GM23338 (cell line): ENCODE measurements around the gene KCNMB2. TPM values are rescaled to one million over a fixed set of nuclear protein-coding genes. Genes with fewer than 3 reads are reported as not detected.

Source experiments
- ATAC-seq: fragments of 200-7000 bp; cut with Tn5 transposase; 3 replicates; pipeline ENCODE4 v1.9.1; 2020
- DNase-seq: peaks from one replicate; pipeline ENCODE4 v3.0.0-alpha.2; 2015; ENCODE audit warnings: low spot score
- H2AFZ ChIP-seq: fragments of 200-600 bp; sonication (generic); 2 replicates; pipeline ENCODE4 v1.8.0; 2016; ENCODE audit warnings: antibody characterized with exemption, mild to moderate bottlenecking, moderate library complexity
- H3F3A ChIP-seq: fragments of 200-600 bp; sonication (generic); replicated peaks from 2 replicates; pipeline ENCODE4 v1.8.0; 2017; ENCODE audit warnings: antibody characterized with exemption, mixed run types, low read depth
- H3K27ac ChIP-seq: fragments of 200-600 bp; sonication (generic); 2 replicates; pipeline ENCODE4 v1.6.1; 2016; ENCODE audit warnings: low read depth
- H3K27me3 ChIP-seq: fragments of 200-600 bp; sonication (generic); 2 replicates; pipeline ENCODE4 v1.8.0; 2016; ENCODE audit warnings: mild to moderate bottlenecking, mixed run types, moderate library complexity; ENCODE audit not compliant: insufficient read depth
- H3K36me3 ChIP-seq: fragments of 200-600 bp; sonication (generic); 2 replicates; pipeline ENCODE4 v1.8.0; 2016; ENCODE audit warnings: mild to moderate bottlenecking; ENCODE audit not compliant: insufficient read depth
- H3K4me1 ChIP-seq: fragments of 200-600 bp; sonication (generic); 2 replicates; pipeline ENCODE4 v1.8.0; 2016; ENCODE audit warnings: mild to moderate bottlenecking, moderate library complexity; ENCODE audit not compliant: insufficient read depth
- H3K4me2 ChIP-seq: fragments of 200-600 bp; sonication (generic); 2 replicates; pipeline ENCODE4 v1.7.1; 2017; ENCODE audit warnings: mixed run types
- H3K4me3 ChIP-seq: fragments of 200-600 bp; sonication (generic); 2 replicates; pipeline ENCODE4 v1.6.1; 2016; ENCODE audit warnings: mixed run types
- H3K79me2 ChIP-seq: fragments of 200-600 bp; sonication (generic); replicated peaks from 2 replicates; pipeline ENCODE4 v1.8.0; 2017; ENCODE audit warnings: mild to moderate bottlenecking; ENCODE audit not compliant: insufficient read depth
- H3K9me2 ChIP-seq: fragments of 200-600 bp; sonication (generic); 2 replicates; pipeline ENCODE4 v1.8.0; 2017; ENCODE audit not compliant: insufficient read depth
- H4K20me1 ChIP-seq: fragments of 200-600 bp; sonication (generic); replicated peaks from 2 replicates; pipeline ENCODE4 v1.8.0; 2017; ENCODE audit warnings: mild to moderate bottlenecking; ENCODE audit not compliant: insufficient read depth
- H3K27ac Mint-ChIP-seq: 2 replicates; pipeline ENCODE4 v1.8.0; 2020; ENCODE audit warnings: inconsistent platforms, mild to moderate bottlenecking, moderate library complexity, mixed read lengths
- H3K27me3 Mint-ChIP-seq: 3 replicates; pipeline ENCODE4 v1.8.0; 2022; ENCODE audit warnings: low read depth, mild to moderate bottlenecking, moderate library complexity, mixed read lengths, inconsistent platforms; ENCODE audit not compliant: insufficient read depth, poor library complexity
- H3K36me3 Mint-ChIP-seq: 3 replicates; pipeline ENCODE4 v1.8.0; 2021; ENCODE audit warnings: low read depth, mild to moderate bottlenecking, inconsistent platforms, moderate library complexity, mixed read lengths
- H3K4me1 Mint-ChIP-seq: 3 replicates; pipeline ENCODE4 v1.8.0; 2020; ENCODE audit warnings: mild to moderate bottlenecking, inconsistent platforms, mixed read lengths
- H3K4me3 Mint-ChIP-seq: 3 replicates; pipeline ENCODE4 v1.8.0; 2021; ENCODE audit warnings: moderate library complexity, mild to moderate bottlenecking, inconsistent platforms, mixed read lengths
- H3K9me3 Mint-ChIP-seq: 3 replicates; pipeline ENCODE4 v1.8.0; 2020; ENCODE audit warnings: moderate library complexity, mild to moderate bottlenecking, inconsistent platforms, mixed read lengths
- EZH2 ChIP-seq: fragments of 200-600 bp; sonication (generic); IDR thresholded peaks from one replicate; pipeline ENCODE4 v1.8.0; 2017; ENCODE audit warnings: antibody characterized with exemption, mild to moderate bottlenecking, low read depth; ENCODE audit not compliant: unreplicated experiment
- NANOG ChIP-seq: IDR thresholded peaks from 2 replicates; pipeline ENCODE4 v1.6.1; 2016; ENCODE audit warnings: antibody characterized with exemption, borderline replicate concordance
- POLR2AphosphoS5 ChIP-seq: IDR thresholded peaks from 2 replicates; pipeline ENCODE4 v1.6.1; 2016; ENCODE audit warnings: antibody characterized with exemption, low read depth
- ZNF114 ChIP-seq: fragments of 250-450 bp; sonication (Bioruptor Pico); IDR thresholded peaks from 2 replicates; pipeline ENCODE4 v1.5.0; 2020; ENCODE audit warnings: mild to moderate bottlenecking, moderate library complexity
- ZNF331 ChIP-seq: fragments of 250-450 bp; sonication (Bioruptor Pico); IDR thresholded peaks from 2 replicates; pipeline ENCODE4 v1.5.0; 2020; ENCODE audit warnings: low read depth, mild to moderate bottlenecking, moderate library complexity
- polyA plus RNA-seq: library from polyadenylated mRNA; unstranded; fragments of >200 nt; fragmentation: Nextera tagmentation; extraction: Ambion mirVana; gene quantifications from 2 replicates; pipeline ENCODE4 v1.2.1, GENCODE V29; 2016
- total RNA-seq: library from RNA; depleted of rRNA; stranded (reverse); fragments of >200 nt; shearing (Covaris generic); gene quantifications from 2 replicates; pipeline ENCODE4 v1.2.3, GENCODE V29; 2014
- TF ChIP-seq, protein P1 (sequence below): fragments of 250-450 bp; sonication (Bioruptor Pico); IDR thresholded peaks from 2 replicates; pipeline ENCODE4 v1.5.0; 2020; ENCODE audit warnings: mild to moderate bottlenecking, moderate library complexity
- TF ChIP-seq, protein P2 (sequence below): IDR thresholded peaks from one replicate; pipeline ENCODE4 v1.6.1; 2018; ENCODE audit warnings: antibody characterized with exemption; ENCODE audit not compliant: unreplicated experiment
- TF ChIP-seq, protein P3 (sequence below): IDR thresholded peaks from 2 replicates; pipeline ENCODE4 v1.6.1; 2016; ENCODE audit warnings: antibody characterized with exemption
- TF ChIP-seq, protein P4 (sequence below), 2 experiments: fragments of 200-600 bp in 1 of 2; sonication (generic) in 1 of 2; conservative IDR thresholded peaks; 2 replicates each; pipeline versions ENCODE4 v1.5.1 to v1.6.1; 2016 to 2017; ENCODE audit warnings: antibody characterized with exemption in 2 of 2, low read depth in 2 of 2, mild to moderate bottlenecking in 2 of 2, moderate library complexity in 1 of 2

The KCNMB2 gene
- total and polyA plus RNA-seq, 2 experiments from 2014 or later: 0.53 TPM; not detected in 1

DNA sequence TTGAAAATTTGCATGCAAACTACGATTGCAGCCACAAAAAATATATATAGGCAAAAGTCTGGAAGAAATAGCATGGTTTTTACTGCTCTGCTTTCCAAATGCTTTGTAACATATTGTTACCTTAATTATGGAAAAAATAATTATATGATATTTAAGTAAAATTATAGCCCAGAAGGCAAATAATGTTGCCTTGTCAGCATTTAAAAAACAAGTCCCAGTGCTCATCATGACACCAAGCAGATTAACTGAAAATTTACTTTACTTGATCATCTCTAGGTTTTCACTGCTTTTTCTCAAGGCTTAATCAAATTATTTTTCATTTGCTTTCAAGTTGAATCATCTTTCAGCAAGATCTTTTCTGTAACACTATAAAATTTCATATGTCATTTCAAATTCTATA lies 272.5 kb downstream of the KCNMB2 start (continued):
- TF ChIP-seq, protein P1, sequence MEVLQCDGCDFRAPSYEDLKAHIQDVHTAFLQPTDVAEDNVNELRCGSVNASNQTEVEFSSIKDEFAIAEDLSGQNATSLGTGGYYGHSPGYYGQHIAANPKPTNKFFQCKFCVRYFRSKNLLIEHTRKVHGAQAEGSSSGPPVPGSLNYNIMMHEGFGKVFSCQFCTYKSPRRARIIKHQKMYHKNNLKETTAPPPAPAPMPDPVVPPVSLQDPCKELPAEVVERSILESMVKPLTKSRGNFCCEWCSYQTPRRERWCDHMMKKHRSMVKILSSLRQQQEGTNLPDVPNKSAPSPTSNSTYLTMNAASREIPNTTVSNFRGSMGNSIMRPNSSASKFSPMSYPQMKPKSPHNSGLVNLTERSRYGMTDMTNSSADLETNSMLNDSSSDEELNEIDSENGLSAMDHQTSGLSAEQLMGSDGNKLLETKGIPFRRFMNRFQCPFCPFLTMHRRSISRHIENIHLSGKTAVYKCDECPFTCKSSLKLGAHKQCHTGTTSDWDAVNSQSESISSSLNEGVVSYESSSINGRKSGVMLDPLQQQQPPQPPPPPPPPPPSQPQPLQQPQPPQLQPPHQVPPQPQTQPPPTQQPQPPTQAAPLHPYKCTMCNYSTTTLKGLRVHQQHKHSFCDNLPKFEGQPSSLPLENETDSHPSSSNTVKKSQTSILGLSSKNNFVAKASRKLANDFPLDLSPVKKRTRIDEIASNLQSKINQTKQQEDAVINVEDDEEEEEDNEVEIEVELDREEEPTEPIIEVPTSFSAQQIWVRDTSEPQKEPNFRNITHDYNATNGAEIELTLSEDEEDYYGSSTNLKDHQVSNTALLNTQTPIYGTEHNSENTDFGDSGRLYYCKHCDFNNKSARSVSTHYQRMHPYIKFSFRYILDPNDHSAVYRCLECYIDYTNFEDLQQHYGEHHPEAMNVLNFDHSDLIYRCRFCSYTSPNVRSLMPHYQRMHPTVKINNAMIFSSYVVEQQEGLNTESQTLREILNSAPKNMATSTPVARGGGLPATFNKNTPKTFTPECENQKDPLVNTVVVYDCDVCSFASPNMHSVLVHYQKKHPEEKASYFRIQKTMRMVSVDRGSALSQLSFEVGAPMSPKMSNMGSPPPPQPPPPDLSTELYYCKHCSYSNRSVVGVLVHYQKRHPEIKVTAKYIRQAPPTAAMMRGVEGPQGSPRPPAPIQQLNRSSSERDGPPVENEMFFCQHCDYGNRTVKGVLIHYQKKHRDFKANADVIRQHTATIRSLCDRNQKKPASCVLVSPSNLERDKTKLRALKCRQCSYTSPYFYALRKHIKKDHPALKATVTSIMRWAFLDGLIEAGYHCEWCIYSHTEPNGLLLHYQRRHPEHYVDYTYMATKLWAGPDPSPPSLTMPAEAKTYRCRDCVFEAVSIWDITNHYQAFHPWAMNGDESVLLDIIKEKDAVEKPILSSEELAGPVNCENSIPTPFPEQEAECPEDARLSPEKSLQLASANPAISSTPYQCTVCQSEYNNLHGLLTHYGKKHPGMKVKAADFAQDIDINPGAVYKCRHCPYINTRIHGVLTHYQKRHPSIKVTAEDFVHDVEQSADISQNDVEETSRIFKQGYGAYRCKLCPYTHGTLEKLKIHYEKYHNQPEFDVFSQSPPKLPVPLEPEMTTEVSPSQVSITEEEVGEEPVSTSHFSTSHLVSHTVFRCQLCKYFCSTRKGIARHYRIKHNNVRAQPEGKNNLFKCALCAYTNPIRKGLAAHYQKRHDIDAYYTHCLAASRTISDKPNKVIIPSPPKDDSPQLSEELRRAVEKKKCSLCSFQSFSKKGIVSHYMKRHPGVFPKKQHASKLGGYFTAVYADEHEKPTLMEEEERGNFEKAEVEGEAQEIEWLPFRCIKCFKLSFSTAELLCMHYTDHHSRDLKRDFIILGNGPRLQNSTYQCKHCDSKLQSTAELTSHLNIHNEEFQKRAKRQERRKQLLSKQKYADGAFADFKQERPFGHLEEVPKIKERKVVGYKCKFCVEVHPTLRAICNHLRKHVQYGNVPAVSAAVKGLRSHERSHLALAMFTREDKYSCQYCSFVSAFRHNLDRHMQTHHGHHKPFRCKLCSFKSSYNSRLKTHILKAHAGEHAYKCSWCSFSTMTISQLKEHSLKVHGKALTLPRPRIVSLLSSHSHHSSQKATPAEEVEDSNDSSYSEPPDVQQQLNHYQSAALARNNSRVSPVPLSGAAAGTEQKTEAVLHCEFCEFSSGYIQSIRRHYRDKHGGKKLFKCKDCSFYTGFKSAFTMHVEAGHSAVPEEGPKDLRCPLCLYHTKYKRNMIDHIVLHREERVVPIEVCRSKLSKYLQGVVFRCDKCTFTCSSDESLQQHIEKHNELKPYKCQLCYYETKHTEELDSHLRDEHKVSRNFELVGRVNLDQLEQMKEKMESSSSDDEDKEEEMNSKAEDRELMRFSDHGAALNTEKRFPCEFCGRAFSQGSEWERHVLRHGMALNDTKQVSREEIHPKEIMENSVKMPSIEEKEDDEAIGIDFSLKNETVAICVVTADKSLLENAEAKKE (CRISPR knock-in tag): no peak
- TF ChIP-seq ZNF331 (CRISPR knock-in tag): no peak
- TF ChIP-seq NANOG: no peak
- no peak for TF ChIP-seq POLR2AphosphoS5
- TF ChIP-seq, protein P2, sequence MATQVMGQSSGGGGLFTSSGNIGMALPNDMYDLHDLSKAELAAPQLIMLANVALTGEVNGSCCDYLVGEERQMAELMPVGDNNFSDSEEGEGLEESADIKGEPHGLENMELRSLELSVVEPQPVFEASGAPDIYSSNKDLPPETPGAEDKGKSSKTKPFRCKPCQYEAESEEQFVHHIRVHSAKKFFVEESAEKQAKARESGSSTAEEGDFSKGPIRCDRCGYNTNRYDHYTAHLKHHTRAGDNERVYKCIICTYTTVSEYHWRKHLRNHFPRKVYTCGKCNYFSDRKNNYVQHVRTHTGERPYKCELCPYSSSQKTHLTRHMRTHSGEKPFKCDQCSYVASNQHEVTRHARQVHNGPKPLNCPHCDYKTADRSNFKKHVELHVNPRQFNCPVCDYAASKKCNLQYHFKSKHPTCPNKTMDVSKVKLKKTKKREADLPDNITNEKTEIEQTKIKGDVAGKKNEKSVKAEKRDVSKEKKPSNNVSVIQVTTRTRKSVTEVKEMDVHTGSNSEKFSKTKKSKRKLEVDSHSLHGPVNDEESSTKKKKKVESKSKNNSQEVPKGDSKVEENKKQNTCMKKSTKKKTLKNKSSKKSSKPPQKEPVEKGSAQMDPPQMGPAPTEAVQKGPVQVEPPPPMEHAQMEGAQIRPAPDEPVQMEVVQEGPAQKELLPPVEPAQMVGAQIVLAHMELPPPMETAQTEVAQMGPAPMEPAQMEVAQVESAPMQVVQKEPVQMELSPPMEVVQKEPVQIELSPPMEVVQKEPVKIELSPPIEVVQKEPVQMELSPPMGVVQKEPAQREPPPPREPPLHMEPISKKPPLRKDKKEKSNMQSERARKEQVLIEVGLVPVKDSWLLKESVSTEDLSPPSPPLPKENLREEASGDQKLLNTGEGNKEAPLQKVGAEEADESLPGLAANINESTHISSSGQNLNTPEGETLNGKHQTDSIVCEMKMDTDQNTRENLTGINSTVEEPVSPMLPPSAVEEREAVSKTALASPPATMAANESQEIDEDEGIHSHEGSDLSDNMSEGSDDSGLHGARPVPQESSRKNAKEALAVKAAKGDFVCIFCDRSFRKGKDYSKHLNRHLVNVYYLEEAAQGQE: no peak
- no peak for TF ChIP-seq EZH2

GRCh38 chr3:178810181-178810580 lies 273.9 kb downstream of the KCNMB2 start:
- Mint-ChIP-seq H3K9me3 (no peaks in the 10 kb centered on the region), H3K4me1 (peaks cover 9% of the 10 kb centered on the region; the same call in 2 of the 3 replicates), H3K36me3 (no peaks in the 10 kb centered on the region), H3K4me3 (no peak overlapping the region), H3K27ac (no peak overlapping the region), H3K27me3 (no peaks in the 10 kb centered on the region)
- no peak overlapping the region for H3K4me2 ChIP-seq
- no peak overlapping the region for H3K27ac ChIP-seq
- no peaks in the 10 kb centered on the region for H3K9me2 ChIP-seq
- ATAC-seq: peak; percentile 32; the same call in 1 of the 3 replicates
- H3K4me3 ChIP-seq: no peak overlapping the region
- peaks cover 19% of the 10 kb centered on the region for H3K4me1 ChIP-seq
- no peaks in the 10 kb centered on the region for H3K36me3 ChIP-seq
- no peaks in the 10 kb centered on the region for H3K79me2 ChIP-seq
- peak; percentile 14 for DNase-seq
- H3K27me3 ChIP-seq: no peaks in the 10 kb centered on the region
- H2AFZ ChIP-seq: no peak overlapping the region
- no peaks in the 10 kb centered on the region for H4K20me1 ChIP-seq
- no peaks in the 10 kb centered on the region for H3F3A ChIP-seq
- TF ChIP-seq, protein P2: no peak
- TF ChIP-seq, protein P3, sequence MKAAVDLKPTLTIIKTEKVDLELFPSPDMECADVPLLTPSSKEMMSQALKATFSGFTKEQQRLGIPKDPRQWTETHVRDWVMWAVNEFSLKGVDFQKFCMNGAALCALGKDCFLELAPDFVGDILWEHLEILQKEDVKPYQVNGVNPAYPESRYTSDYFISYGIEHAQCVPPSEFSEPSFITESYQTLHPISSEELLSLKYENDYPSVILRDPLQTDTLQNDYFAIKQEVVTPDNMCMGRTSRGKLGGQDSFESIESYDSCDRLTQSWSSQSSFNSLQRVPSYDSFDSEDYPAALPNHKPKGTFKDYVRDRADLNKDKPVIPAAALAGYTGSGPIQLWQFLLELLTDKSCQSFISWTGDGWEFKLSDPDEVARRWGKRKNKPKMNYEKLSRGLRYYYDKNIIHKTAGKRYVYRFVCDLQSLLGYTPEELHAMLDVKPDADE: no peak
- TF ChIP-seq, protein P4, sequence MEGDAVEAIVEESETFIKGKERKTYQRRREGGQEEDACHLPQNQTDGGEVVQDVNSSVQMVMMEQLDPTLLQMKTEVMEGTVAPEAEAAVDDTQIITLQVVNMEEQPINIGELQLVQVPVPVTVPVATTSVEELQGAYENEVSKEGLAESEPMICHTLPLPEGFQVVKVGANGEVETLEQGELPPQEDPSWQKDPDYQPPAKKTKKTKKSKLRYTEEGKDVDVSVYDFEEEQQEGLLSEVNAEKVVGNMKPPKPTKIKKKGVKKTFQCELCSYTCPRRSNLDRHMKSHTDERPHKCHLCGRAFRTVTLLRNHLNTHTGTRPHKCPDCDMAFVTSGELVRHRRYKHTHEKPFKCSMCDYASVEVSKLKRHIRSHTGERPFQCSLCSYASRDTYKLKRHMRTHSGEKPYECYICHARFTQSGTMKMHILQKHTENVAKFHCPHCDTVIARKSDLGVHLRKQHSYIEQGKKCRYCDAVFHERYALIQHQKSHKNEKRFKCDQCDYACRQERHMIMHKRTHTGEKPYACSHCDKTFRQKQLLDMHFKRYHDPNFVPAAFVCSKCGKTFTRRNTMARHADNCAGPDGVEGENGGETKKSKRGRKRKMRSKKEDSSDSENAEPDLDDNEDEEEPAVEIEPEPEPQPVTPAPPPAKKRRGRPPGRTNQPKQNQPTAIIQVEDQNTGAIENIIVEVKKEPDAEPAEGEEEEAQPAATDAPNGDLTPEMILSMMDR (conservative IDR thresholded peaks at IDR 0.05; ENCODE audit: low read depth in 2 of 2): no peak
- TF ChIP-seq ZNF331 (CRISPR knock-in tag) (no peak), ZNF114 (no peak)
